NCI-H69 (cell line): ENCODE results near the gene PRPF31.
"Not testable (repeated sequence)": the region's sequence is repeated elsewhere in the genome, so short reads cannot be mapped to it uniquely, and the experiment has no call there.

Experiments
- DNase-seq: peaks from one replicate; lab custom pipeline; 2025; lab: John Stamatoyannopoulos, UW

Gene PRPF31

DNA sequence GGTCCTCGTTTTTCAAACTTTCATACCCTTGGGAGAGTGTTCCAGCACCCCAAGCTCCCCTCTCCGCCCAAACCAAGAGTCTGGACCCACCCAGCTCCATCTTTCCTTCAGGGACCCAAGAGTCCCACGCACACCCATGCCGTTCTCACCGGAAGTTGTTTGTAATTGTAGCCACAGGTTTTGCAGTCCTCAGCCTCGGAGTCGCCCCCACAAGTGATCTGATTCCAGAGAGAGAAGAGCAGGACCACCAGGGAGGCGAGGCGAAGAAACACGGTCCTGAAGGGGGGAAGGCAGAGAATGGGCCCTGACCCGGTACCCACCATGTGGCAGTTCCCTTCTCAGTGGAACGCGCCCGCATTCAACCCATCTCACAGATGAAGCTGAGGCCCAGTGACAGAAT lies 47.3 kb downstream of the PRPF31 start:
- no peak for DNase-seq

- peak; percentile 77 for DNase-seq
Measured at GRCh38 chr19:54164369-54165068, 49.0 kb downstream of the PRPF31 start.

GRCh38 chr19:54165222-54165621 lies 49.7 kb downstream of the PRPF31 start:
- no peak for DNase-seq

DNA sequence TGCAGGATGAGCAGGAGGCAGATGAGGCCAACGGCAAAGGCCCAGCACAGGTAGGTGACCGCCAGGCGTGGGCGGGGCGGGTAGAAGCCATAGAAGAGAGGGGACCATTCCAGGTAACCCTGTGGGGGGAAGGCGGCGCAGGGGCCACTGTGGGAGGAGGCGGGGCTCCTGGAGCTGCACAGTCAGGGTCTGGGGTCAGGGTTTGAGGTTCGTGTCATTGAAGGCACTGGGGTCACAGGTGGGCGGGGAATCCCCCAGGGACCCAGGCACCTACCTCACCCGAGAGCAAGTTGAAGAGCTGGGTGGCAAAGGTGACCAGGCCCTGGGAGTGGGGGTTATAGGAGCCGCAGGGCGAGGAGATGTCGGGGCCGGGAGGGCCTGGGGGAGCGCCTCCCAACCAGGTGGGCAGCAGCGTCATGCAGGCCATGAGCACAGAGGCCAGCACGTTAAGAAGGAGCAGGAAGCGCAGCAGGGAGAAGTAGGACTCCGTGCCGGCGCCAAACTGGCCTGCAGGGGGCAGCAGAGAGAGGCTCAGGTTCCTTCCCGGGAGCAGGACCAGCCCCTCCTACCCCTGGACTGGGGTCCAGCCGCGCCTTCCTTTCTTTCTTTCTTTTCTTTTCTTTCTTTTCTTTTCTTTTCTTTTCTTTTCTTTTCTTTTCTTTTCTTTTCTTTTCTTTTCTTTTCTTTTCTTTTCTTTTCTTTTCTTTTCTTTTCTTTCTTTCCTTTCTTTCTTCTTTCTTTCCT lies 52.8 kb downstream of the PRPF31 start:
- peak; percentile 89 for DNase-seq

DNA sequence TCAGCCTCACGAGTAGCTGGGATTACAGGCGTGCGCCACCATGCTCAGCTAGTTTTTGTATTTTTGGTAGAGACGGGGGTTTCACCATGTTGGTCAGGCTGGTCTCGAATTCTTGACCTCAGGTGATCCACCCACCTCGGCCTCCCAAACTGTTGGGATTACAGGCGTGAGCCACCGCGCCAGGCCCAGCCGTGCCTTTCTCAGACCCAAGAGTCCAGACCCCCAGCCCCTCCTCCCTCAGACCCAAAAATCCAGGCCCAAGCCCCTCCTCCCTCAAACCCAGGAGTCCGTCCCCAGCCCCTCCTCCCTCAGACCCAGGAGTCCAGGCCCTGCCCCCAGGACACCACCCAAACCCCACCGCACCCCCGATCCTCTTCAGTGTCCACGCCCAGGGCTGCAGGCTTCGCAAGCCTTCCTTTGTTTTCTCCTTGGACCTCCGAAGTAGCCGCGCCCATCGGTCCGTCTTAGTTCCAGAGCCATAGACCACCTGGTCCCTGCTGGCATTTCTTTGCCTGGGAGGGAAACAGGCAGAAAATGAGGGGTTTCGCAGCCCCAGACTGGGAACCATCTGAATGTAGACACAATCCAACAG lies 53.7 kb downstream of the PRPF31 start:
- DNase-seq: no peak

DNA sequence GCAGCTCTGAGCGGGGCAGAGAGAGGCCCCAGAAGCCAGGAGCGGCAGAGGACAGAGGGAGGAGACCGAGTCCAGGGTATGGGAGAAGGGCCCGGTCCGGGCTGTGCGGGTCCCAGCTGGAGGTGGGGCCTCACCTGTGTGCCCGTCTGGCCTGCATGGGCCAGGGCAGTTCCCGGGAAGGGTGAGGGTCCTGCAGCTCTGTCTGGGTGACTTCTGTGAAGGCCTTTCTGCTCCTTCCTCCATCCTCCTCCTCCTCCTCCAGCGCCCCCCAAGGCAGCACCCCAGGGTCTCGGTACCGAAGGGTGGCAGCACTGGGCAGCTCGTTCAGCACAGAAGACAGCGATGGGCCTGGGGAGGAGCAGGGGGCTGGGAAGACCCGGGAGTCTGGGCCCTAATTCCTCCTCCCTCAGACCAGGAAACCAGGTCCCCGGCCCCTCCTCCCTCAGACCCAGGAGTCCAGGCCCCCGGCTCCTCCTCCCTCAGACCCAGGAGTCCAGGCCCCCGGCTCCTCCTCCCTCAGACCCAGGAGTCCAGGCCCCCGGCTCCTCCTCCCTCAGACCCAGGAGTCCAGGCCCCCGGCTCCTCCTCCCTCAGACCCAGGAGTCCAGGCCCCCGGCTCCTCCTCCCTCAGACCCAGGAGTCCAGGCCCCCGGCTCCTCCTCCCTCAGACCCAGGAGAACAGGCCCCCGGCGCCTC lies 56.3 kb downstream of the PRPF31 start:
- DNase-seq: not testable (repeated sequence)

DNA sequence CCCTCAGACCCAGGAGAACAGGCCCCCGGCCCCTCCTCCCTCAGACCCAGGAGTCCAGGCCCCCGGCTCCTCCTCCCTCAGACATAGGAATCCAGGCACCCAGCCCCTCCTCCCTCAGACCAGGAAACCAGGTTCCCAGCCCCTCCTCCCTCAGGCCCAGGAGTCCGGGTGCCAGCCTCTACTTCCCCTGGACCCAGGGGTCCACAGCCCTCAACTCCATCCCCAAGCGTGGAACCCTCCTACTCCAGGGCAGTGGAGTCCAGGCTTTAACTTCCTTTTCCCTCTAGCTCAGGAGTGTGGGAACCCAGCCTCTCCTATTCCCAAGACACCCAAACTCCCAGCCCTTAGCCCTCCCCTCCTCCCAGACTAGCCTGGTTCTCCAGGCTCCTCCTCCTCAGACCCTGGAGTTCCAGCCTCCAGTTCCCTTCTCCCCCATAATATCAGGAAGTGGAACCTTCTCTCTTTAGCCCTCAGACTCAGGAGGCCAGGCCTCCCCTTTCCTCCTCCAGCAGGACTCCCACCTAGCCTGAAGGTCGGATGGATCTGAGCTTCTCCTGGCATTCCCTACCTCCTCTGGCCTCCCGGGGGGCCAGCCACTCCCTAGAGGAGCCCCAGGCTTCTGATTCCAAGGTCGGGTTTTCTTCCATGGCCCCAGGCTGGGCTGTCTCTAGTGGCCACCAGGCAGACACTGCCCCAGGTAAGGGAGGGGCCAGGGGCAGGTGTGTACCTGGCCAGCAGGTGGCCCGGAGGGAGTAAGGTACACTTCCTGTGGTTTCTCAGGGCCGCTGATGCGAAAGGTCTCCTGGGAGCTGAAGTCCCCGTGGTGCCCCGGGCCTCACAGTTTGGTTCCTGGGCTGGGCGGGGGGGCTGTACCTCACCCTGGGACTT lies 57.2 kb downstream of the PRPF31 start, which contains the start of gene TMC4:
Gene TMC4 (minus strand): TSS at position 690 of the 888 bp plus-strand sequence. CDS start 43 bp downstream, at position 647.
- DNase-seq: peak; percentile 95

GRCh38 chr19:54173359-54173699 lies 57.8 kb downstream of the PRPF31 start:
- DNase-seq: no peak

DNA sequence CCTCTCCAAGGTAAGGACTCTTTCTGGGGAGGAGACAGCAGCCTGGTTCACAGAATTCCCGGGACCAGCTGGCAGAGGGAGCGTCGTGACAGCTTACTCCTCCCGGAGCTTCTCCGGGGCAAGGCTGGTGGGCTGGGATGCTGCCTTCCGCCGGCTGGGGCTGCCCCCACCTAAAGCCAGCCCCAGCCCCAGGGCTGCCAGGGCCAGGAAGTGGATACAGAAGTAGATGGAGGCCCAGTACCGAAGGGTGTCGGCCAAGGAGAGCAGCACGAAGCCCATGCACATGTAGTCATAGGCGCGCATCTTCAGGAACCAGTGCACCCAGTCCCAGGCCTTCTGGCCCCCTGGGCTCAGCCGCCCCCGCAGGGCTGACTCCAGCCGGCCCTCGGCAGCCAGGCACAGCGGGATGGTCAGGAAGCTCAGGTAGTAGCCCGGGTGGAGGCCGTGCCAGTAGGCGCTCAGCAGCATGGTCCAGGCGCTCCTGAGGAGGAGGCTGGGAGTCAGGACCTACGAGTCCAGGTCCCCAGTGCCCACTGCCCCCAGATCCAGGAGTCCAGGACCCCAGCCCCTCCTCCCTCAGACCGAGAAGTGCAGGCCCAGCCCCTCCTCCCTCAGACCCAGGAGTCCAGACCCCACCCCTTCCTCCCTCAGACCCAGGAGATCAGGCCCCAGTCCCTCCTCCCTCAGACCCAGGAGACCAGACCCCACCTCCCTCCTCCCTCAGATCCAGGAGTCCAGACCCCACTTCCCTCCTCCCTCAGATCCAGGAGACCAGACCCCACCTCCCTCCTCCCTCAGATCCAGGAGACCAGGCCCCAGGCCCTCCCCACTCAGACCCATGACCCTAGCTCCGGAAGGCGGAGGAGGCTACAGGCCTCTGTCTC lies 58.6 kb downstream of the PRPF31 start:
- no peak for DNase-seq

DNA sequence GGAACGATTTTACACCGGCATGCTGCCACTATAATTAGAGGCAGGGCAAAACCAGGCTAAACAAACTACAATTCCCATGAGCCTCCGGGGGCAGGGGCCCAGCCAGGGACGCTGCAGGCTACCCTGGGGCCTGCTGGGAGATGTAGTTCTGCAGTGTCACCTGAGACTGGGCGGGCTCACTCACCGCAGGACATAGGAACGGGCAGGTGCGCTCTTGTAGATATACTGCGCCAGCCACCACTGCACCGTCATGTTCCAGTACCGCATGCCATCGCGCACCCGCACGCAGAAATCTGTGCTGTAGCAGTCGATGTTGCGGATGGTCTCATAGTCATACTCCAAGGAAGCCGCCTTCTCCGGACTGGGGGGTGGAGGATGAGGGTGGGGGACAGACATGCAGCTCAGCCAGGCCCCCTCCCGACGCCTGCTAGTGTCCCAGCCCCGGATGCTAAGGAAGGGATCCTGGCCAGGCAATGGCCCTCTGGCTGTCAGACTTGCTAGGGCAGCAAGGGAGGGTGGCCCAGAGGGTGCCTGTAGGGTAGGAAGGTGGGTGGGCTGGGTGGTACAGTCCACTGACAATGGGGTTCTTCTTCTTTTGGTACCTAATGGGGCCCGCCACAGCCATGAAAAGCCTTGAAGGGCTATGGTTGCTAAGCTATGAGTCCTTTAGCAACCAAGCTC lies 63.2 kb downstream of the PRPF31 start:
- peak; percentile 87 for DNase-seq

- no peak for DNase-seq
Measured at GRCh38 chr19:54179262-54179852, 63.8 kb downstream of the PRPF31 start.

DNA sequence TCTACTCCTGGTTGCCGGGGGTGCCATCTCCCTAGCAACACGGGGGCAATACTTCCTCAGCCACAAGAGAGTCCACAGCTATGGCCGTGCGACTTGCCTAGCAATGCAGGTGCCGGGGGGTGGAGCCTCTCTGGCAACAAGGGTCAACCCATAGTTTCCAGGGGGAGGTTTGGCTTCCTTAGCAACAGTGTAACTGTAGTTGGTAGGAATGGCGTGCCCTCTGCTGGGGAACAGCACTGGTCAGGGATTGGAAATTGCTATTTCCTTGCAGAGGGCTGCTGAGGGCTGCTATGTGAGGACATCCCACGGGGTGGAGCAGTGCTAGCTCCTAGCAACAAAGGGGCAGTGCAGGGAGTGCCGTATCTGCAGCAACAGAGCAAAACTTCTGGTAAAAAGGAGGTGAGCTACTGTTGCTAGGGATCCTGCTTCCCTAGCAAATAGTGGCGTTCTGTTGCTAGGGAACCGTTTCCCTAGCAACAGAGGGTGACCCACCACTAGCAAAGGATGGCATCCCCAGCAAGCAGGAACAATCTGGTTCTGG lies 64.4 kb downstream of the PRPF31 start:
- DNase-seq: peak; percentile 98

GRCh38 chr19:54180691-54181091 lies 65.1 kb downstream of the PRPF31 start:
- DNase-seq: no peak
